ENCODE results near the gene OSBPL6.

The OSBPL6 gene

GRCh38 chr2:178414266-178415247, 220.2 kb downstream of the OSBPL6 start:
- no peaks in the 10 kb centered on the region for H3K36me3 ChIP-seq (ENCODE audit: insufficient read depth, low read length)
- H2AFZ ChIP-seq (ENCODE audit: low read length) = peak overlapping the region; percentile 84
- TF ChIP-seq EZH2phosphoT487 (IDR thresholded peaks at IDR 0.05; ENCODE audit: borderline replicate concordance) = no peak
- peak; percentile 89 for TF ChIP-seq CTCF (conservative IDR thresholded peaks at IDR 0.05; ENCODE audit: low read length)
- H3K79me2 ChIP-seq (ENCODE audit: insufficient read depth, low read length) = peaks cover 41% of the 10 kb centered on the region
- peaks cover 35% of the 10 kb centered on the region for H3K4me1 ChIP-seq (ENCODE audit: insufficient read depth, low read length, poor library complexity, severe bottlenecking)
- no peaks in the 10 kb centered on the region for H3K27me3 ChIP-seq (ENCODE audit: insufficient read depth, low read length, poor library complexity, severe bottlenecking)
- peaks cover 5% of the 10 kb centered on the region for H4K20me1 ChIP-seq (ENCODE audit: insufficient read depth, low read length, poor library complexity, severe bottlenecking)
- H3K9ac ChIP-seq (ENCODE audit: low read depth, low read length, poor library complexity, severe bottlenecking) = peak overlapping the region; percentile 93
- no peaks in the 10 kb centered on the region for H3K9me3 ChIP-seq (ENCODE audit: insufficient read depth, low read depth, low read length)
- no peaks in the 10 kb centered on the region for H3F3A ChIP-seq (ENCODE audit: low read depth)
- H3K4me2 ChIP-seq (ENCODE audit: low read depth, low read length, poor library complexity, severe bottlenecking) = peak overlapping the region; percentile 83
- H3K4me3 ChIP-seq (ENCODE audit: low read length, poor library complexity, severe bottlenecking) = peak overlapping the region; percentile 86
- H3K9me2 ChIP-seq (replicated peaks; ENCODE audit: low read depth, low read length) = no peaks in the 10 kb centered on the region

- peaks cover 5% of the 10 kb centered on the region for H4K20me1 ChIP-seq (ENCODE audit: insufficient read depth, low read length, poor library complexity, severe bottlenecking)
- no peak overlapping the region for H2AFZ ChIP-seq (ENCODE audit: low read length)
- no peaks in the 10 kb centered on the region for H3K9me2 ChIP-seq (replicated peaks; ENCODE audit: low read depth, low read length)
- H3K4me3 ChIP-seq (ENCODE audit: low read length, poor library complexity, severe bottlenecking) = peak overlapping the region; percentile 86
- TF ChIP-seq CTCF (conservative IDR thresholded peaks at IDR 0.05; ENCODE audit: low read length) = no peak
- no peak for TF ChIP-seq EZH2phosphoT487 (IDR thresholded peaks at IDR 0.05; ENCODE audit: borderline replicate concordance)
- H3K4me1 ChIP-seq (ENCODE audit: insufficient read depth, low read length, poor library complexity, severe bottlenecking) = peaks cover 45% of the 10 kb centered on the region
- H3F3A ChIP-seq (ENCODE audit: low read depth) = no peaks in the 10 kb centered on the region; the same call in 1 of the 2 replicates
- peaks cover 41% of the 10 kb centered on the region for H3K79me2 ChIP-seq (ENCODE audit: insufficient read depth, low read length)
- peak overlapping the region; percentile 83 for H3K4me2 ChIP-seq (ENCODE audit: low read depth, low read length, poor library complexity, severe bottlenecking)
- no peaks in the 10 kb centered on the region for H3K27me3 ChIP-seq (ENCODE audit: insufficient read depth, low read length, poor library complexity, severe bottlenecking)
- no peaks in the 10 kb centered on the region for H3K9me3 ChIP-seq (ENCODE audit: insufficient read depth, low read depth, low read length)
- H3K9ac ChIP-seq (ENCODE audit: low read depth, low read length, poor library complexity, severe bottlenecking) = peak overlapping the region; percentile 93
- no peaks in the 10 kb centered on the region for H3K36me3 ChIP-seq (ENCODE audit: insufficient read depth, low read length)
These were observed 221.7 kb downstream of the OSBPL6 start for GRCh38 chr2:178415979-178416378.

- H2AFZ ChIP-seq (ENCODE audit: low read length) = no peak overlapping the region
- H3K9me3 ChIP-seq (ENCODE audit: insufficient read depth, low read depth, low read length) = no peaks in the 10 kb centered on the region
- H3K79me2 ChIP-seq (ENCODE audit: insufficient read depth, low read length) = peaks cover 44% of the 10 kb centered on the region
- peak overlapping the region; percentile 83 for H3K4me2 ChIP-seq (ENCODE audit: low read depth, low read length, poor library complexity, severe bottlenecking)
- TF ChIP-seq CTCF (conservative IDR thresholded peaks at IDR 0.05; ENCODE audit: low read length) (no peak), EZH2phosphoT487 (IDR thresholded peaks at IDR 0.05; ENCODE audit: borderline replicate concordance) (no peak)
- H4K20me1 ChIP-seq (ENCODE audit: insufficient read depth, low read length, poor library complexity, severe bottlenecking) = peaks cover 5% of the 10 kb centered on the region
- H3K27me3 ChIP-seq (ENCODE audit: insufficient read depth, low read length, poor library complexity, severe bottlenecking) = no peaks in the 10 kb centered on the region
- H3K9me2 ChIP-seq (replicated peaks; ENCODE audit: low read depth, low read length) = no peaks in the 10 kb centered on the region
- no peaks in the 10 kb centered on the region for H3K36me3 ChIP-seq (ENCODE audit: insufficient read depth, low read length)
- H3K4me1 ChIP-seq (ENCODE audit: insufficient read depth, low read length, poor library complexity, severe bottlenecking) = peaks cover 51% of the 10 kb centered on the region
- no peak overlapping the region for H3K9ac ChIP-seq (ENCODE audit: low read depth, low read length, poor library complexity, severe bottlenecking)
- no peak overlapping the region for H3K4me3 ChIP-seq (ENCODE audit: low read length, poor library complexity, severe bottlenecking)
- H3F3A ChIP-seq (ENCODE audit: low read depth) = no peaks in the 10 kb centered on the region; the same call in 1 of the 2 replicates
These were observed 223.6 kb downstream of the OSBPL6 start for GRCh38 chr2:178417916-178418315.
